ENCODE results near the gene MON1A.
"Not testable (repeated sequence)": the region's sequence is repeated elsewhere in the genome, so short reads cannot be mapped to it uniquely, and the experiment has no call there.

Gene MON1A

DNA sequence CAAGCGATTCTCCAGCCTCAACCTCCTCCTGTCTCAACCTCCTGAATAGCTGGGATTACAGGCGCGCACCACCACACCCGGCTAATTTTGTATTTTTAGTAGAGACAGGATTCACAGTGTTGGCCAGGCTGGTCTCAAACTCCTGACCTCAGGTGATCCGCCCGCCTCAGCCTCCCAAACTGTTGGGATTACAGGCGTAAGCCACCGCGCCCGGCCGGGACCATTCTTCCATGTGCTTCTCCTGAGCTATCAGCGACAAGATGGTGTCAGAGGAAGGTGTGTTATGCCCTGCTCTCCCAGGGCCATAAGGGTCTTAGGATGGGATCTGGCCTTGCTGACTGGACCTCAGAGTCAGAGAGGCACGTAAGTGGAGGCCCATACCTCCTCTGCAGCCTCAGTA, 25.2 kb downstream of the MON1A start:
- H3K4me1 ChIP-seq (ENCODE audit: control insufficient read depth in 1 of 2, insufficient read depth in 2 of 2, low read length in 2 of 2): peaks cover 50 to 77% of the 10 kb centered on the region in 2 donors
- H3K9me3 ChIP-seq (ENCODE audit: control insufficient read depth in 1 of 2, low read length in 2 of 2); H3K27me3 ChIP-seq (ENCODE audit: control insufficient read depth in 1 of 2, insufficient read depth in 2 of 2, low read length in 2 of 2); H3K4me3 ChIP-seq (ENCODE audit: low read depth in 1 of 2, low read length in 2 of 2); H3K9ac ChIP-seq (ENCODE audit: low read depth in 1 of 2, low read length in 2 of 2); H3K27ac ChIP-seq (ENCODE audit: low read depth, low read length): not testable (repeated sequence)
- H3K36me3 ChIP-seq (ENCODE audit: control insufficient read depth in 1 of 2, insufficient read depth in 2 of 2, low read length in 2 of 2): peaks cover 0 to 16% of the 10 kb centered on the region in 2 donors

DNA sequence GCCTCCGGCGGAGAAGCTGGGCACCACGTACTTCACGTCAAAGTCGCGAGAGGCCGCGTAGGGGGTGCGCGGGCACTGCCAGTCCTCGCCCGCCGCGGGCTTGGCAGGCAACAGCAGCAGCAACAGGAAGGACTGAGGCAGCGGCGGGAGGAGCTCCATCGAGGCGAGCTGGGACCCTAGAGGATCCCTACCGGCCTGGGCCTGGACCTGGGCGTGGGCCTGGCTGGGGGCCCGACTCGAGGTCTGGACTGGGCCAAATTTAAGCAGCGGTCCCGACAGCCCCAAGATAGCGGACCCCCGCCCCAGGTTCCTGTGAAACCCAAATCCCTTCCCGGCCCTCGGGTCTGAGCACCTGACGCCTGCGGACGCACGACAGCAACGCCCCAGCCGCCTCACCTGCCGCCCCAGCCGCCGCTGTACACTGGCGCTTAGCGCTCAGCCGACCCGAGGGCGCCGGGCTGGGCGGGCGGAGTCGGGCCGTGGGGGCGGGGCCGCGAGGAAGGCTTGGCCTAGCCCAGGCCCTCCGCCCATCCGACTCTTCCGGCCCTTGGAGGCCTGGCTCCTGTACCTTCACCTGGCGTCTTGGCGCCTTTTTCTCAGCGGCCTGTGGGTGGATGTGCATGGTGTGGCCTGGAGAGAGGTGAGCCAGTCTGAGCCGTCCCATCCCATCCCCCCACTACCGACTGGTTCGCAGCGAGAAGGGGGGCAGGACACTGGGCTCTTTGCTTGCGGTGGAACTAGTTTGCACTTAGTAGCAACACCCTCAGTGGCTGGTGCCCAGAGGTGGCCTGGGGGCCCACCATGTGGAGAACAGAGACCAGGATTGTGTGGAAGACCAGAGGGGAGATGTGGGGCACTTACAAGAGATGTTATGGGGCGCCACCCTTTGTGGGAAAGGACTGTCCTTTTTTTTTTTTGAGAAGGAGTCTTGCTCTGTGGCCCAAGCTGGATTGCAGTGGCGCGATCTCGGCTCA, 25.9 kb downstream of the MON1A start, which contains the start of gene MST1R:
Gene MST1R, minus strand, starts transcription at position 423 of the 974 bp plus-strand sequence. Its CDS starts 264 bp downstream, at position 159.
- peaks cover 55 to 82% of the 10 kb centered on the region in 2 donors for H3K4me1 ChIP-seq (ENCODE audit: control insufficient read depth in 1 of 2, insufficient read depth in 2 of 2, low read length in 2 of 2)
- H3K36me3 ChIP-seq (ENCODE audit: control insufficient read depth in 1 of 2, insufficient read depth in 2 of 2, low read length in 2 of 2): peaks cover 2 to 15% of the 10 kb centered on the region in 2 donors
- no peaks in the 10 kb centered on the region for H3K27me3 ChIP-seq (ENCODE audit: control insufficient read depth in 1 of 2, insufficient read depth in 2 of 2, low read length in 2 of 2)
- peak within 1 kb of the TSS; percentile 80 for H3K27ac ChIP-seq (ENCODE audit: low read depth, low read length)
- peak within 1 kb of the TSS; percentile 62 to 79 for H3K4me3 ChIP-seq (ENCODE audit: low read depth in 1 of 2, low read length in 2 of 2)
- peak within 1 kb of the TSS; percentile 67 to 85 for H3K9ac ChIP-seq (ENCODE audit: low read depth in 1 of 2, low read length in 2 of 2)
- no peaks in the 10 kb centered on the region for H3K9me3 ChIP-seq (ENCODE audit: control insufficient read depth in 1 of 2, low read length in 2 of 2)

- H3K4me1 ChIP-seq (ENCODE audit: control insufficient read depth in 1 of 2, insufficient read depth in 2 of 2, low read length in 2 of 2): peaks cover 50 to 74% of the 10 kb centered on the region in 2 donors
- peak overlapping the region; percentile 67 to 85 for H3K9ac ChIP-seq (ENCODE audit: low read depth in 1 of 2, low read length in 2 of 2)
- H3K4me3 ChIP-seq (ENCODE audit: low read depth in 1 of 2, low read length in 2 of 2): peak overlapping the region; percentile 62 to 79
Measured at GRCh38 chr3:49902511-49903345, 26.9 kb downstream of the MON1A start.

DNA sequence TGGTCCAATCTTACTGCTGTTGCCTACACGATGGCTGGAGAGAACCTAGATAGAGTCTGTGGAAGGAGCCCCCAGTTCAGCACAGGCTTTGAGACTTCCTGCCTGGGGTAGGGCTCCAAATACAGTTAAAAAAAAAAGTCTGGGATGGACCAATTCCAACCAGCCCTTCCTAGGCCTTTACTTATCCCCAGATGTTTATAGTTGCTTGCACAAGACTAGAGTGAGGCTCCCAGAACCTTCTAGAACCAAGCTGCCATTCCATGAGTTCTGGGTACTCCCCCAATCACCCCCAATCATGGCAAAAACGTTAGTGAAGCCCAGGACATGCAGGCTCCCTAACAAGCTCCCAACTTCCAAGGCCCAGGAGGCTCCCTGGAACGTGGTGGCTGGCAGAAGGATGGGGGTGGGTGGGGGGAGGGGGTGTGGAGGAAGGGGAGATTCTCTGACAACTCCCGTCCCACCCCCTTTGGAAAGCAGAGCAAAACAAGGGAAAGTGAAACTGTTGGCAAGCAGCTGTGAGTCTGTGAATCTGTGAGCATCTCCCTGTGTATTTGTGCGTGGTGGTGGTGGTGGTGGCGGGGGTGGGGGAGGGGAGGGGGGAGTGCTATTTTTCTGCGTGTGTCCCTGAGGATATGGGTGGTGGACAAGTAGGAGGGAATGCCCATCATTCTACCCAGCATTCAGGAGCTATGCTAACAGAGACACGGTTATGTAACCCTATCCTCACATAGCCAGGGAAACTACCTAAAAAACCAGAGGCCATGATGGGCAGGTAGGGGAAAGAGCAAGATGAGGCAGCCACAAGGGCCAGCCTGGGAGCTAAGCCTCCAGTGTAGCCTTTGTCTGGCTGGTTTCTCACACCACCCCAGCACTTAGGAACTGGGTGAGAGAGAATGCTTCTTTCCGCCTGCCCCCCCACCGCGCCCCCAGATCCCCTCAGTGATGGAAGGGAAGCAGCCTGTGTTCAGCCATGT, 28.0 kb downstream of the MON1A start:
- peak overlapping the region; percentile 74 to 79 for H3K4me3 ChIP-seq (ENCODE audit: low read depth in 1 of 2, low read length in 2 of 2)
- peak overlapping the region; percentile 87 for H3K27ac ChIP-seq (ENCODE audit: low read depth, low read length)
- peaks cover 40 to 66% of the 10 kb centered on the region in 2 donors for H3K4me1 ChIP-seq (ENCODE audit: control insufficient read depth in 1 of 2, insufficient read depth in 2 of 2, low read length in 2 of 2)

More at GRCh38 chr3:49902511-49903345, 26.9 kb downstream of the MON1A start:
- Histone ChIP-seq H3K36me3 (ENCODE audit: control insufficient read depth in 1 of 2, insufficient read depth in 2 of 2, low read length in 2 of 2) (peaks cover 12 to 16% of the 10 kb centered on the region in 2 donors), H3K27me3 (ENCODE audit: control insufficient read depth in 1 of 2, insufficient read depth in 2 of 2, low read length in 2 of 2) (no peaks in the 10 kb centered on the region), H3K9me3 (ENCODE audit: control insufficient read depth in 1 of 2, low read length in 2 of 2) (no peaks in the 10 kb centered on the region), H3K27ac (ENCODE audit: low read depth, low read length) (no peak overlapping the region)

DNA sequence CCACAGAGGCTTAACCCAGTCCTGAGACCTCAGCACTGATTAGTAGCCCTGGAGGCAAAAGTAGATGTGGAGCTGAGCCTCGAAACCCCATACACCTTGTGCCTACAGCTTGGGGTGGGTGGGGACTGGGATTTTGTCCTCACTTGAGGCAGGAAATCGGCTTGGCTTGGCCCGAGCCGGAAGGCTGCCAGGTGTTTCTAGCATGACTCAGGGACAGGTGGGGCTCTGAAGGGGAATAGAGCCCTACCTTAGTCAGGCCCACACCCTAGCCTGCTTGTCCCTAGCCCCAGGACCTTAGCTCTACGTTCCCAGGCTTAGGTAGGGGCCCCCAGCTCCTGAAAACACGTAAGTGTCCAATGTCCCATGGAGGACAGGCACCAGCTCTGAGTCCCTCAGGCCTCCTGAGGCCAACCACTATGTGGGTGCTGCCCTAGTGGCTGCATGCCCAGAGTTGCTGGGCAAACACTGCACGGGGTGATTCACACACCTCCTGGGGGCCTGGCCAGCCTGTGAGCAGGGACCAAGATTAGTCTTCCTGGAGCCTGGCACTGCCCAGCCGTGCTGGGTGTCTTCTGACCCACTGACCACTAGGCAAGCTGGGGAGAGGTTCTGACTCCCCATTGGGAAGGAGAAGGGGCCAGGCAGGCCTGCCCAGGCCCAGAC, 29.0 kb downstream of the MON1A start:
- peaks cover 28 to 37% of the 10 kb centered on the region in 2 donors for H3K36me3 ChIP-seq (ENCODE audit: control insufficient read depth in 1 of 2, insufficient read depth in 2 of 2, low read length in 2 of 2)
- peak overlapping the region; percentile 74 to 79 for H3K4me3 ChIP-seq (ENCODE audit: low read depth in 1 of 2, low read length in 2 of 2)
- no peaks in the 10 kb centered on the region for H3K9me3 ChIP-seq (ENCODE audit: control insufficient read depth in 1 of 2, low read length in 2 of 2)
- H3K9ac ChIP-seq (ENCODE audit: low read depth in 1 of 2, low read length in 2 of 2): peak overlapping the region; percentile 55 to 73
- H3K27ac ChIP-seq (ENCODE audit: low read depth, low read length): peak overlapping the region; percentile 87
- H3K4me1 ChIP-seq (ENCODE audit: control insufficient read depth in 1 of 2, insufficient read depth in 2 of 2, low read length in 2 of 2): peaks cover 30 to 56% of the 10 kb centered on the region in 2 donors
- H3K27me3 ChIP-seq (ENCODE audit: control insufficient read depth in 1 of 2, insufficient read depth in 2 of 2, low read length in 2 of 2): no peaks in the 10 kb centered on the region

More for the DNA sequence above, 28.0 kb downstream of the MON1A start:
- H3K27me3 ChIP-seq (ENCODE audit: control insufficient read depth in 1 of 2, insufficient read depth in 2 of 2, low read length in 2 of 2): no peaks in the 10 kb centered on the region
- peak overlapping the region; percentile 70 to 85 for H3K9ac ChIP-seq (ENCODE audit: low read depth in 1 of 2, low read length in 2 of 2)
- peaks cover 18 to 27% of the 10 kb centered on the region in 2 donors for H3K36me3 ChIP-seq (ENCODE audit: control insufficient read depth in 1 of 2, insufficient read depth in 2 of 2, low read length in 2 of 2)
- no peaks in the 10 kb centered on the region for H3K9me3 ChIP-seq (ENCODE audit: control insufficient read depth in 1 of 2, low read length in 2 of 2)

- Histone ChIP-seq H3K9ac (ENCODE audit: low read depth in 1 of 2, low read length in 2 of 2) (peak overlapping the region; percentile 55 to 73), H3K27ac (ENCODE audit: low read depth, low read length) (peak overlapping the region; percentile 87), H3K4me1 (ENCODE audit: control insufficient read depth in 1 of 2, insufficient read depth in 2 of 2, low read length in 2 of 2) (peaks cover 26 to 49% of the 10 kb centered on the region in 2 donors), H3K4me3 (ENCODE audit: low read depth in 1 of 2, low read length in 2 of 2) (peak overlapping the region; percentile 54 to 74), H3K27me3 (ENCODE audit: control insufficient read depth in 1 of 2, insufficient read depth in 2 of 2, low read length in 2 of 2) (no peaks in the 10 kb centered on the region), H3K36me3 (ENCODE audit: control insufficient read depth in 1 of 2, insufficient read depth in 2 of 2, low read length in 2 of 2) (peaks cover 29 to 45% of the 10 kb centered on the region in 2 donors), H3K9me3 (ENCODE audit: control insufficient read depth in 1 of 2, low read length in 2 of 2) (no peaks in the 10 kb centered on the region)
Measured at GRCh38 chr3:49899815-49900214, 29.8 kb downstream of the MON1A start.

- Histone ChIP-seq H3K4me1 (ENCODE audit: control insufficient read depth in 1 of 2, insufficient read depth in 2 of 2, low read length in 2 of 2) (peaks cover 18 to 40% of the 10 kb centered on the region in 2 donors), H3K9me3 (ENCODE audit: control insufficient read depth in 1 of 2, low read length in 2 of 2) (no peaks in the 10 kb centered on the region), H3K4me3 (ENCODE audit: low read depth in 1 of 2, low read length in 2 of 2) (peak overlapping the region in 1 of 2 donors; percentile 6), H3K9ac (ENCODE audit: low read depth in 1 of 2, low read length in 2 of 2) (no peak overlapping the region), H3K27me3 (ENCODE audit: control insufficient read depth in 1 of 2, insufficient read depth in 2 of 2, low read length in 2 of 2) (no peaks in the 10 kb centered on the region), H3K27ac (ENCODE audit: low read depth, low read length) (no peak overlapping the region), H3K36me3 (ENCODE audit: control insufficient read depth in 1 of 2, insufficient read depth in 2 of 2, low read length in 2 of 2) (peaks cover 29 to 49% of the 10 kb centered on the region in 2 donors)
Measured at GRCh38 chr3:49898991-49899390, 30.6 kb downstream of the MON1A start.

- H3K36me3 ChIP-seq (ENCODE audit: control insufficient read depth in 1 of 2, insufficient read depth in 2 of 2, low read length in 2 of 2): peaks cover 31 to 53% of the 10 kb centered on the region in 2 donors
Measured at GRCh38 chr3:49896345-49896744, 33.3 kb downstream of the MON1A start.

More at GRCh38 chr3:49896345-49896744, 33.3 kb downstream of the MON1A start:
- H3K27me3 ChIP-seq (ENCODE audit: control insufficient read depth in 1 of 2, insufficient read depth in 2 of 2, low read length in 2 of 2): no peaks in the 10 kb centered on the region
- H3K27ac ChIP-seq (ENCODE audit: low read depth, low read length): no peak overlapping the region
- H3K9ac ChIP-seq (ENCODE audit: low read depth in 1 of 2, low read length in 2 of 2): no peak overlapping the region
- no peaks in the 10 kb centered on the region for H3K9me3 ChIP-seq (ENCODE audit: control insufficient read depth in 1 of 2, low read length in 2 of 2)
- no peak overlapping the region for H3K4me3 ChIP-seq (ENCODE audit: low read depth in 1 of 2, low read length in 2 of 2)
- H3K4me1 ChIP-seq (ENCODE audit: control insufficient read depth in 1 of 2, insufficient read depth in 2 of 2, low read length in 2 of 2): peaks cover 12 to 23% of the 10 kb centered on the region in 2 donors
